Measurements from ENCODE around the gene APC2.

DNA sequence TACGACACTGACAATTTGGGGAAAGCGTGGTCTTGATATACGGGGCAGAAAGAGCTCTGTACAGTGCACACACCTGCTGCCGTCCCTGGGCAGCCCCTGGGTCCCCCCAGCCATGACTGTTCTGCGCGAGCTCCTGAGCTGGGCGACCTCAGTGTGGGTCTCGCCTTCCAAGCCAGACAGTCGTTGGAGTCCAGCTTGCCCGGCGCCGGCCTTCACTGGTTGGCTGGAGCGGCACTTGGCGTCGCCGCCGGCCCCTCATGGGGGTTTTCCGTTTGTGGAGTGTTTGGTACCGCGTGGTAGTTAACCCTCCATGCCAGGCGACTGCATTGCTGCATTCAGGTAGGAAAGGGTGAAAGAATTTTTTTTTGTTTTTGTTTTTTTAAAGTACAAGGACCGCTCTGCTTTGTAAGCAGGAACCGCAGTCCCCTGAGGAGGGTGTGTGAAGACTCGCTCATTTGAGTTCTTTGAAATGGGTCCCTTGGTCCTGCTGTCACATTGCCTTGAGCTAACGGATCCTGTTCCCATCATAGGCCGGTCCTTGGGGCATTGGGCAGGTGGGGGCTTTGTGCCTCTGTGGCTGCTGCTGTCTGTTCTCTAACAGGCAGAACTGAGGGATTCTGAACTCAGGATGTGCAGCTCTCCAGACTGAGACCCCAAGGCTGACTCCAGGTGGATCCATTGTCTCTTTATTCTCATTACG is 22.6 kb upstream of the APC2 start:
- TF ChIP-seq, protein P1, sequence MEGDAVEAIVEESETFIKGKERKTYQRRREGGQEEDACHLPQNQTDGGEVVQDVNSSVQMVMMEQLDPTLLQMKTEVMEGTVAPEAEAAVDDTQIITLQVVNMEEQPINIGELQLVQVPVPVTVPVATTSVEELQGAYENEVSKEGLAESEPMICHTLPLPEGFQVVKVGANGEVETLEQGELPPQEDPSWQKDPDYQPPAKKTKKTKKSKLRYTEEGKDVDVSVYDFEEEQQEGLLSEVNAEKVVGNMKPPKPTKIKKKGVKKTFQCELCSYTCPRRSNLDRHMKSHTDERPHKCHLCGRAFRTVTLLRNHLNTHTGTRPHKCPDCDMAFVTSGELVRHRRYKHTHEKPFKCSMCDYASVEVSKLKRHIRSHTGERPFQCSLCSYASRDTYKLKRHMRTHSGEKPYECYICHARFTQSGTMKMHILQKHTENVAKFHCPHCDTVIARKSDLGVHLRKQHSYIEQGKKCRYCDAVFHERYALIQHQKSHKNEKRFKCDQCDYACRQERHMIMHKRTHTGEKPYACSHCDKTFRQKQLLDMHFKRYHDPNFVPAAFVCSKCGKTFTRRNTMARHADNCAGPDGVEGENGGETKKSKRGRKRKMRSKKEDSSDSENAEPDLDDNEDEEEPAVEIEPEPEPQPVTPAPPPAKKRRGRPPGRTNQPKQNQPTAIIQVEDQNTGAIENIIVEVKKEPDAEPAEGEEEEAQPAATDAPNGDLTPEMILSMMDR (IDR thresholded peaks at IDR 0.05): no peak
- TF ChIP-seq EZH2 (IDR thresholded peaks at IDR 0.05): no peak
- TF ChIP-seq EZH2phosphoT487 (IDR thresholded peaks at IDR 0.05): no peak
